OCI-LY3 (cell line): ENCODE data around the gene CCDC13.

Source experiments
- H2AFZ ChIP-seq: fragments of 200-600, 300-600 bp; shearing (Covaris generic); 2 replicates; pipeline ENCODE4 v1.6.0; 2014; ENCODE audit warnings: antibody characterized with exemption, low read depth, low read length
- H3K27ac ChIP-seq: fragments of 200-600, 300-600 bp; sonication (generic); 2 replicates; pipeline ENCODE4 v1.5.1; 2014; ENCODE audit warnings: mild to moderate bottlenecking, low read length, moderate library complexity, mixed read lengths
- H3K27me3 ChIP-seq: fragments of 200-600, 300-600 bp; sonication (generic); 2 replicates; pipeline ENCODE4 v1.6.1; 2014; ENCODE audit warnings: low read depth, low read length, mixed read lengths
- H3K36me3 ChIP-seq: fragments of 200-600, 300-600 bp; sonication (generic); replicated peaks from 2 replicates; pipeline ENCODE3; 2014; ENCODE audit warnings: low read depth, low read length, mixed read lengths
- H3K4me1 ChIP-seq: fragments of 300-600, 200-600 bp; sonication (generic); 2 replicates; pipeline ENCODE4 v1.6.1; 2014; ENCODE audit warnings: low read length, mixed read lengths
- H3K4me2 ChIP-seq: fragments of 200-600, 300-600 bp; sonication (generic); 2 replicates; pipeline ENCODE4 v1.6.1; 2014; ENCODE audit warnings: low read length, mixed read lengths
- H3K4me3 ChIP-seq: fragments of 300-600, 200-600 bp; sonication (generic); 2 replicates; pipeline ENCODE4 v1.5.1; 2014; ENCODE audit warnings: antibody characterized with exemption, mild to moderate bottlenecking, low read length, moderate library complexity
- H3K79me2 ChIP-seq: fragments of 300-600, 200-600 bp; shearing (Covaris generic); 2 replicates; pipeline ENCODE4 v1.6.1; 2014; ENCODE audit warnings: mild to moderate bottlenecking, low read length, mixed read lengths
- H3K9ac ChIP-seq: fragments of 300-600, 200-600 bp; shearing (Covaris generic); 2 replicates; pipeline ENCODE4 v1.6.0; 2014; ENCODE audit warnings: mild to moderate bottlenecking, low read length, moderate library complexity
- H3K9me3 ChIP-seq: fragments of 200-600, 300-600 bp; shearing (Covaris generic); 2 replicates; pipeline ENCODE4 v1.6.1; 2014; ENCODE audit warnings: low read length, mixed read lengths; ENCODE audit not compliant: insufficient read depth
- H4K20me1 ChIP-seq: fragments of 200-600, 300-600 bp; sonication (generic); 2 replicates; pipeline ENCODE4 v1.6.1; 2016; ENCODE audit warnings: low read length, mixed read lengths; ENCODE audit not compliant: insufficient read depth
- CTCF ChIP-seq: fragments of 200-600, 300-600 bp; sonication (generic); IDR thresholded peaks from 2 replicates; pipeline ENCODE4 v1.5.1; 2014; ENCODE audit warnings: antibody characterized with exemption, low read length, low read depth
- EZH2phosphoT487 ChIP-seq: fragments of 200-600 bp; shearing (Covaris generic); IDR thresholded peaks from 2 replicates; pipeline ENCODE4 v1.6.1; 2018; ENCODE audit warnings: antibody characterized with exemption, mixed run types, low read depth

CCDC13 gene

GRCh38 chr3:42751609-42752008 lies 21.4 kb downstream of the CCDC13 start:
- Histone ChIP-seq H4K20me1 (no peaks in the 10 kb centered on the region), H3K4me1 (no peaks in the 10 kb centered on the region), H3K79me2 (no peaks in the 10 kb centered on the region), H3K9ac (no peak overlapping the region), H3K4me2 (no peak overlapping the region), H3K9me3 (no peaks in the 10 kb centered on the region), H3K27ac (no peak overlapping the region), H3K4me3 (no peak overlapping the region), H3K27me3 (peaks cover 4% of the 10 kb centered on the region; the same call in 1 of the 2 replicates), H2AFZ (no peak overlapping the region), H3K36me3 (no peaks in the 10 kb centered on the region)
- TF ChIP-seq EZH2phosphoT487 (no peak), CTCF (no peak)

DNA sequence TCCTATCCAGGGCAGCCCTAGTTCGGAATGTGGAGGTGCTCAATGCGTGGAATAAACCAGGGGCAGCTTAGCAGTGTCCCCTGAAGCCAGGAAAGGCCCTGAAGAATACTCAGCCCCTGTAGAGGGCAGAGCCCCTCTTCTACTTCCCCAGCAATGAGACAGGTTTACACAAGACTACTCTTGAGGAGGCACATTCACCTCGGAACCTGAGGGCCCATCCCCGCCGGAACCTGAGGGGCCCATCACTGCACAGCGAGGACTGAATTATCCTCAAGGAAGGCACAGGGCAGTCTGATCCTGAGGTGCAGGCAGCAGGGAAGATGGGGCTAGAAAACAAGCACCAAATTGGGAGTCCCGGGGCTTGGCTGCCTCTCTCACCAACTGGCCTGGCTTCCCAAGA lies 22.2 kb downstream of the CCDC13 start:
- H3K27ac ChIP-seq, result no peak overlapping the region
- no peak overlapping the region for H3K9ac ChIP-seq
- no peak overlapping the region for H3K4me2 ChIP-seq
- no peaks in the 10 kb centered on the region for H4K20me1 ChIP-seq
- no peak overlapping the region for H2AFZ ChIP-seq
- H3K4me3 ChIP-seq, result no peak overlapping the region
- H3K4me1 ChIP-seq, result no peaks in the 10 kb centered on the region
- H3K79me2 ChIP-seq, result no peaks in the 10 kb centered on the region
- TF ChIP-seq EZH2phosphoT487 (no peak), CTCF (no peak)
- no peaks in the 10 kb centered on the region for H3K9me3 ChIP-seq
- peaks cover 4% of the 10 kb centered on the region; the same call in 1 of the 2 replicates for H3K27me3 ChIP-seq
- H3K36me3 ChIP-seq, result no peaks in the 10 kb centered on the region

DNA sequence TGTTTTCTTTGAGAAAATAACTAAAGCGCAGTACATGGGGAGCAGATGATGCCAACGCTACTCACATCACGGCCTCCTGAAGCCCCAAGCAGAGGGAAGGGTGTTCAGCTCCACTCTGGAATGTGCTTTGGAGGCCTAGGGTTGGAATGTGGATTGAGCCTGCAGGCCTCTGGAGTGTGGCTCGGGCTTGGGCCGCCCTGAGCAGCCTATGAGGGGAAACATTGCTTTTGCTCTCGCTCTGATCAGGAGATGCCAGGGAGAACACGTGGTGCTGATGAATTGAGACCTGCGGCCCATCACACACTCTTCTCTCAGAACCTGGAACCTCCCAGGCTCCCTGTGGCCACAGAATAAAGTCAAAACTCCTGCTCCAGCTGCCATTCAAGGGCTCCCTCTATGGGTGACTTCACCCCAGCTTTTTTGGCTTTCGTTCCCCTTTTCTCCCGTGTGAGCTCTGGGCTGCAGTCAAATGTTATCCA lies 23.3 kb downstream of the CCDC13 start:
- H3K27ac ChIP-seq, result no peak overlapping the region
- peaks cover 2% of the 10 kb centered on the region; the same call in 1 of the 2 replicates for H3K4me1 ChIP-seq
- TF ChIP-seq CTCF (peak; percentile 64), EZH2phosphoT487 (no peak)
- no peaks in the 10 kb centered on the region for H3K79me2 ChIP-seq
- no peak overlapping the region for H3K4me2 ChIP-seq
- peaks cover 4% of the 10 kb centered on the region; the same call in 1 of the 2 replicates for H3K27me3 ChIP-seq
- no peak overlapping the region for H3K9ac ChIP-seq
- no peak overlapping the region for H3K4me3 ChIP-seq
- H3K36me3 ChIP-seq, result no peaks in the 10 kb centered on the region
- H4K20me1 ChIP-seq, result no peaks in the 10 kb centered on the region
- H2AFZ ChIP-seq, result no peak overlapping the region
- no peaks in the 10 kb centered on the region for H3K9me3 ChIP-seq

DNA sequence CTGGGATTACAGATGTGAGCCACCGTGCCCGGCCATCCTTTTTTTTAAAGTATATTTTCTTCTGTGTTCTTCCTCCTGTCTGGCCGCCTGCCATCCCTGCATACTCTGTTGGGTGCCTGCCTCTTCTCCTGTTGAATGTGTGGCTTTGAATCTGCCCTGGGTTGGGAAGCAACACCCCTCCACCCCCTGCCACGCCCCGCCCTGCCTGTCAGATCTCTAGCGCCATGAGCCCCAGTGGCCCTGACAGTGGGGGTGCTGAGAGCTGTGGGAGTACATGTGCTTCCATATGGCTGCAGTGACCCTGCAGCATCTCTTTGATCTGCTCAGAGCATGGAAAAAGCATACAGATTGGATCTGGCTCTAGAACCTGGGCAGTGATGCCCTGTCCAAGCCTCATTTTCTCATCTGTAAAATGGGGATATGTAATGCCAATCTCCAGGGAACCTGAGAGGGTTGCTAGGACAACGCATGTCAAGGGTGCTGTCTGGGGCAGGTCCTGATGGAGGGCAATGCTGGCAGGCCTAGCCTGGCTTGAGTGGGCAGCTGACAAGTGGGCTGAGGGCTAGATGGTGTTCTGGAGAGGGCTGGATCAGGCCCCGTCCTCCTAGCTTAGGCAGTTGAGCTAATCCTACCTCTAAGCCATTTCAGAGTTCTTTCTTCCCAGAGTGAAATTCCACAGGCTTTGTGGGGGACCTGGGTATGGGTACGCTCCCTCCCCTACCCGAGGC lies 23.9 kb downstream of the CCDC13 start:
- H3K27ac ChIP-seq, result no peak overlapping the region
- H4K20me1 ChIP-seq, result no peaks in the 10 kb centered on the region
- no peaks in the 10 kb centered on the region for H3K9me3 ChIP-seq
- no peak overlapping the region for H3K4me2 ChIP-seq
- H3K27me3 ChIP-seq, result peaks cover 3% of the 10 kb centered on the region; the same call in 1 of the 2 replicates
- H3K4me1 ChIP-seq, result peaks cover 3% of the 10 kb centered on the region; the same call in 1 of the 2 replicates
- H3K9ac ChIP-seq, result no peak overlapping the region
- no peaks in the 10 kb centered on the region for H3K36me3 ChIP-seq
- TF ChIP-seq CTCF (no peak), EZH2phosphoT487 (no peak)
- H3K79me2 ChIP-seq, result no peaks in the 10 kb centered on the region
- no peak overlapping the region for H3K4me3 ChIP-seq
- H2AFZ ChIP-seq, result no peak overlapping the region
